ENCODE data around the gene TCL1B.

GRCh38 chr14:95644981-95645380 lies 41.2 kb upstream of the TCL1B start:
- TF ChIP-seq CSDC2 (CRISPR knock-in tag; IDR thresholded peaks at IDR 0.05) = no peak
- no peak for TF ChIP-seq SNAI2 (CRISPR knock-in tag; IDR thresholded peaks at IDR 0.05)
- TF ChIP-seq PPARA (CRISPR knock-in tag; IDR thresholded peaks at IDR 0.05; ENCODE audit: borderline replicate concordance) = no peak
- TF ChIP-seq, protein P1, sequence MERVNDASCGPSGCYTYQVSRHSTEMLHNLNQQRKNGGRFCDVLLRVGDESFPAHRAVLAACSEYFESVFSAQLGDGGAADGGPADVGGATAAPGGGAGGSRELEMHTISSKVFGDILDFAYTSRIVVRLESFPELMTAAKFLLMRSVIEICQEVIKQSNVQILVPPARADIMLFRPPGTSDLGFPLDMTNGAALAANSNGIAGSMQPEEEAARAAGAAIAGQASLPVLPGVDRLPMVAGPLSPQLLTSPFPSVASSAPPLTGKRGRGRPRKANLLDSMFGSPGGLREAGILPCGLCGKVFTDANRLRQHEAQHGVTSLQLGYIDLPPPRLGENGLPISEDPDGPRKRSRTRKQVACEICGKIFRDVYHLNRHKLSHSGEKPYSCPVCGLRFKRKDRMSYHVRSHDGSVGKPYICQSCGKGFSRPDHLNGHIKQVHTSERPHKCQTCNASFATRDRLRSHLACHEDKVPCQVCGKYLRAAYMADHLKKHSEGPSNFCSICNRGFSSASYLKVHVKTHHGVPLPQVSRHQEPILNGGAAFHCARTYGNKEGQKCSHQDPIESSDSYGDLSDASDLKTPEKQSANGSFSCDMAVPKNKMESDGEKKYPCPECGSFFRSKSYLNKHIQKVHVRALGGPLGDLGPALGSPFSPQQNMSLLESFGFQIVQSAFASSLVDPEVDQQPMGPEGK (CRISPR knock-in tag; IDR thresholded peaks at IDR 0.05; ENCODE audit: borderline replicate concordance) = no peak

Measured in SK-N-SH treated with all-trans-retinoic acid at 6 μM for 48 hours (cell line).